SU-DHL-6 (cell line): ENCODE results near the gene ACTN4.

ENCODE experiments used
- H2AFZ ChIP-seq: fragments of 200-600 bp; sonication (generic); 2 replicates; pipeline ENCODE4 v1.6.1; 2014; ENCODE audit warnings: low read depth, mild to moderate bottlenecking, moderate library complexity, mixed read lengths, antibody characterized with exemption, low read length; ENCODE audit not compliant: severe bottlenecking
- H3F3A ChIP-seq: fragments of 200-600 bp; shearing (Covaris generic); 2 replicates; pipeline ENCODE4 v1.6.0; 2016; ENCODE audit warnings: antibody characterized with exemption, mild to moderate bottlenecking; ENCODE audit not compliant: insufficient read depth
- H3K27ac ChIP-seq: fragments of 200-600 bp; sonication (generic); 2 replicates; pipeline ENCODE4 v1.5.1; 2016; ENCODE audit warnings: low read depth, mild to moderate bottlenecking, low read length, moderate library complexity, mixed read lengths
- H3K27me3 ChIP-seq: fragments of 200-600 bp; sonication (generic), shearing (Covaris generic); 2 replicates; pipeline ENCODE4 v1.6.0; 2014; ENCODE audit warnings: mild to moderate bottlenecking, low read length
- H3K36me3 ChIP-seq: fragments of 200-600 bp; sonication (generic); 2 replicates; pipeline ENCODE4 v1.6.1; 2014; ENCODE audit warnings: mild to moderate bottlenecking, low read length, mixed read lengths
- H3K4me2 ChIP-seq: fragments of 300-600, 200-600 bp; shearing (Covaris generic), sonication (generic); 2 replicates; pipeline ENCODE4 v1.6.0; 2014; ENCODE audit warnings: low read length, low read depth, mild to moderate bottlenecking; ENCODE audit not compliant: poor library complexity, severe bottlenecking
- H3K4me3 ChIP-seq: fragments of 200-600 bp; sonication (generic); 2 replicates; pipeline ENCODE4 v1.5.1; 2014; ENCODE audit warnings: antibody characterized with exemption, low read length, mild to moderate bottlenecking, mixed read lengths; ENCODE audit not compliant: insufficient read depth, poor library complexity, severe bottlenecking
- H3K79me2 ChIP-seq: fragments of 200-600 bp; sonication (generic); 2 replicates; pipeline ENCODE4 v1.6.1; 2014; ENCODE audit warnings: mild to moderate bottlenecking, low read length, moderate library complexity; ENCODE audit not compliant: insufficient read depth
- H3K9ac ChIP-seq: fragments of 200-600 bp; sonication (generic); 2 replicates; pipeline ENCODE4 v1.7.0; 2014; ENCODE audit warnings: mild to moderate bottlenecking, low read length
- H3K9me2 ChIP-seq: fragments of 200-600 bp; sonication (generic); replicated peaks from 2 replicates; pipeline ENCODE4 v1.6.1; 2014; ENCODE audit warnings: low read length; ENCODE audit not compliant: insufficient read depth
- H3K9me3 ChIP-seq: fragments of 200-600 bp; sonication (generic); 2 replicates; pipeline ENCODE4 v1.6.1; 2014; ENCODE audit warnings: low read length, mixed read lengths; ENCODE audit not compliant: insufficient read depth
- H4K20me1 ChIP-seq: fragments of 200-600 bp; sonication (generic); 2 replicates; pipeline ENCODE4 v1.6.1; 2014; ENCODE audit warnings: low read depth, mild to moderate bottlenecking, antibody characterized with exemption, low read length, moderate library complexity, mixed read lengths
- EZH2phosphoT487 ChIP-seq: fragments of 200-600 bp; sonication (generic), shearing (Covaris generic); conservative IDR thresholded peaks from 2 replicates; pipeline ENCODE4 v1.6.1; 2018; ENCODE audit warnings: mild to moderate bottlenecking, antibody characterized with exemption, low read length, moderate library complexity, mixed read lengths
- TF ChIP-seq, protein P1 (sequence below): fragments of 200-600 bp; sonication (generic); IDR thresholded peaks from one replicate; pipeline ENCODE4 v1.5.1; 2017; ENCODE audit warnings: antibody characterized with exemption, mild to moderate bottlenecking, low read length, moderate library complexity; ENCODE audit not compliant: insufficient read depth, poor library complexity, severe bottlenecking

Gene ACTN4

DNA sequence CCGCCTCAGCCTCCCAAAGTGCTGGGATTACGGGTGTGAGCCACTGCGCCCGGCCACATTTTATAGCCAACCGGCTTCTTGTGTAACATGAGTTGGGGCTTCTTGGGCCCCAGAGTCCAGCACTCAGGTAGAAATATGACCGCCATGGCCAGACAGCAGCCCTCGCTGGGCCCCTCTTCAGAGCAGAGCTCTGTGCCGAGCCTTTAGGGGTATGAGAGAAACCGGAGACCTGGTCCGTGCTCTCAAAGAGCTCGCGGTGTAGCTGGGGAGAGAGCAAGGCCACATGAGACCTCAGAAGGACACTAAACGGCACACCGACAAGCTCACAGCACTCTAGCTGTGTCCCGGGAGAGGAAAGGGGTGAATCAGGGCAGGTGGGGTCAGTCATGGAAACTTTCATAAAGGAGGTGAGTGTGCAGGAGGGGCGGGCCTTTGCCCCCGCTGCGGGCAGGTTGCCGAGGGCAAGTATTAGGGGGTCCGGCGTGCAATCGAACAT, 15.8 kb downstream of the ACTN4 start:
- H2AFZ ChIP-seq = no peak overlapping the region
- no peaks in the 10 kb centered on the region; the same call in 1 of the 2 replicates for H3K36me3 ChIP-seq
- no peaks in the 10 kb centered on the region for H3K27me3 ChIP-seq
- TF ChIP-seq, protein P1, sequence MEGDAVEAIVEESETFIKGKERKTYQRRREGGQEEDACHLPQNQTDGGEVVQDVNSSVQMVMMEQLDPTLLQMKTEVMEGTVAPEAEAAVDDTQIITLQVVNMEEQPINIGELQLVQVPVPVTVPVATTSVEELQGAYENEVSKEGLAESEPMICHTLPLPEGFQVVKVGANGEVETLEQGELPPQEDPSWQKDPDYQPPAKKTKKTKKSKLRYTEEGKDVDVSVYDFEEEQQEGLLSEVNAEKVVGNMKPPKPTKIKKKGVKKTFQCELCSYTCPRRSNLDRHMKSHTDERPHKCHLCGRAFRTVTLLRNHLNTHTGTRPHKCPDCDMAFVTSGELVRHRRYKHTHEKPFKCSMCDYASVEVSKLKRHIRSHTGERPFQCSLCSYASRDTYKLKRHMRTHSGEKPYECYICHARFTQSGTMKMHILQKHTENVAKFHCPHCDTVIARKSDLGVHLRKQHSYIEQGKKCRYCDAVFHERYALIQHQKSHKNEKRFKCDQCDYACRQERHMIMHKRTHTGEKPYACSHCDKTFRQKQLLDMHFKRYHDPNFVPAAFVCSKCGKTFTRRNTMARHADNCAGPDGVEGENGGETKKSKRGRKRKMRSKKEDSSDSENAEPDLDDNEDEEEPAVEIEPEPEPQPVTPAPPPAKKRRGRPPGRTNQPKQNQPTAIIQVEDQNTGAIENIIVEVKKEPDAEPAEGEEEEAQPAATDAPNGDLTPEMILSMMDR = no peak
- no peak for TF ChIP-seq EZH2phosphoT487
- no peak overlapping the region for H3K27ac ChIP-seq
- no peak overlapping the region for H3K4me2 ChIP-seq
- peaks cover 9% of the 10 kb centered on the region; the same call in 1 of the 2 replicates for H4K20me1 ChIP-seq
- H3K9ac ChIP-seq = no peak overlapping the region
- no peaks in the 10 kb centered on the region for H3F3A ChIP-seq
- peaks cover 97% of the 10 kb centered on the region for H3K79me2 ChIP-seq
- H3K9me2 ChIP-seq = no peaks in the 10 kb centered on the region
- H3K9me3 ChIP-seq = no peaks in the 10 kb centered on the region
- H3K4me3 ChIP-seq = no peak overlapping the region

DNA sequence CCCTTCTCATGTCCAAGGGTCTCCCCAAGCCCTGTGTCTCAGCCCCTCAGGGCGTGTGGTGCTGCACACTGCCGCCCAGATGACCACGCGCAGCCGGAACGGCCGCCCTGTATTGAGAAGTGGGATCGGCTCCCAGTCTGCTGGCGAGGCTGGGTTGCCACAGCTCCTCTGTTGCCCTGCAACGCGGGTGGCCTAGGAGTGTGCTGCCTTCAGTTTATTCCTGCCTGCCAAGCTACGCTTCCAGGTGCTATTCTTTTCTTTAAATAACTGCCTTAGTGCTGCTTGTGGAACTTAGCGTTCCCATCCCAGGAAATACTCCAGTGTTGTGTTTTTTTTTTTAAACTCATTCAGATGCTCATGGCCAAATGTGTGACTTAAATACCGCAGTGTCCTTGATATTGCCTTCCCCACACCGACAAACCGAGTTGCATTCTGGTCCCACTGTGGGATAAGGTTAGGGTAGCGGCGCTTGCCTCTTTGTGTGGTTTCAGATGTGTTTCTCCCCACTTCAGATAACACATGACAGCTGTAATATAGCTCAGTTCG, 16.6 kb downstream of the ACTN4 start:
- Histone ChIP-seq H4K20me1 (peaks cover 9% of the 10 kb centered on the region; the same call in 1 of the 2 replicates), H3K79me2 (peaks cover 97% of the 10 kb centered on the region), H3K9ac (no peak overlapping the region), H3K27me3 (no peaks in the 10 kb centered on the region), H3K27ac (no peak overlapping the region), H2AFZ (no peak overlapping the region), H3F3A (no peaks in the 10 kb centered on the region), H3K4me2 (no peak overlapping the region), H3K36me3 (no peaks in the 10 kb centered on the region; the same call in 1 of the 2 replicates), H3K9me2 (no peaks in the 10 kb centered on the region), H3K4me3 (no peak overlapping the region), H3K9me3 (no peaks in the 10 kb centered on the region)
- TF ChIP-seq, protein P1 = no peak
- TF ChIP-seq EZH2phosphoT487 = no peak

DNA sequence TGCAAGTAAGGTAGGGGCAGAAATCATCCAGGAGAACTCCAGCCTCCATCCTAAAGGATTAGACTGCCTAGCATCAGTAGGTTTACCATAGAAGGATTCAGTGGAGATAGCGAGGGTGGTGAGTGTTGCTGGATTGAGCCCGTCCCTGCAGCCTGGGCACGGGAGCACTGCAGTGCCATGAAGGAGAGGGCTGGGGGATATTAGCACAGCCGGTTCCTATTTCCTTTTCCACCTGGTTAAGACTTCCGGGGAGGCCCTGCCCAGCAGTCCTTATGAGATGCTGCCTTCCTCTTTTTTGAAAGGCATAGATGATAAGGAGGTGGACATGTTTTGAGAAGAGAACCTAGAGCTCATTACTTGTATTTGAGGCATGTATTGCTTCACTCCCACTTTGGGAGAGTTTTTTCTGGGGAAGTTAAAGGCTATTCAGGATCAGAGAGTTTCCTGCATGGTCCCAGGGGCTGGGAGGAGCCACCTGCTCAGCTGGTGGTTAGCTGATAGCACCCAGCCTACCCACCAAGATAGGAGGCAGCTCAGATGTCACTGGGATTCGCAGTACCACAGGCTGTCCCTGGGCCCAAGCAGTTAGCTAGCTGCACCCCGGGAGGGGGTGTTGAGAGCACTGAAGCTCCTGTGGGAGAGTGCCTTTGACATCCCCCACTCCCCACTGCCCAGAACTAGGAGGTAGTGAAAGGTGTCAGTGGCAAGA, 17.2 kb downstream of the ACTN4 start:
- no peaks in the 10 kb centered on the region for H3F3A ChIP-seq
- H3K27ac ChIP-seq = no peak overlapping the region
- no peaks in the 10 kb centered on the region; the same call in 1 of the 2 replicates for H3K36me3 ChIP-seq
- no peaks in the 10 kb centered on the region for H3K9me2 ChIP-seq
- no peak overlapping the region for H2AFZ ChIP-seq
- H3K9me3 ChIP-seq = no peaks in the 10 kb centered on the region
- peaks cover 4% of the 10 kb centered on the region; the same call in 1 of the 2 replicates for H4K20me1 ChIP-seq
- no peak overlapping the region for H3K9ac ChIP-seq
- TF ChIP-seq, protein P1 = no peak
- TF ChIP-seq EZH2phosphoT487 = no peak
- no peaks in the 10 kb centered on the region for H3K27me3 ChIP-seq
- no peak overlapping the region for H3K4me3 ChIP-seq
- no peak overlapping the region for H3K4me2 ChIP-seq
- peaks cover 97% of the 10 kb centered on the region for H3K79me2 ChIP-seq
